Fibroblast of mammary gland (primary cell): ENCODE data around the gene RIC3.

Experiments used
- DNase-seq: peaks from one replicate; pipeline ENCODE4 v3.0.0-alpha.2; 2010; ENCODE audit warnings: low read depth
- H3K4me3 ChIP-seq: 2 replicates; pipeline ENCODE4 v1.5.1; 2011; ENCODE audit warnings: low read depth, mild to moderate bottlenecking, low read length, moderate library complexity; ENCODE audit not compliant: control insufficient read depth
- TF ChIP-seq, protein P1 (sequence below): conservative IDR thresholded peaks from 2 replicates; pipeline ENCODE4 v1.5.1; 2011; ENCODE audit warnings: low read depth, low read length, inconsistent platforms; ENCODE audit not compliant: control insufficient read depth, insufficient read depth

RIC3 gene

DNA sequence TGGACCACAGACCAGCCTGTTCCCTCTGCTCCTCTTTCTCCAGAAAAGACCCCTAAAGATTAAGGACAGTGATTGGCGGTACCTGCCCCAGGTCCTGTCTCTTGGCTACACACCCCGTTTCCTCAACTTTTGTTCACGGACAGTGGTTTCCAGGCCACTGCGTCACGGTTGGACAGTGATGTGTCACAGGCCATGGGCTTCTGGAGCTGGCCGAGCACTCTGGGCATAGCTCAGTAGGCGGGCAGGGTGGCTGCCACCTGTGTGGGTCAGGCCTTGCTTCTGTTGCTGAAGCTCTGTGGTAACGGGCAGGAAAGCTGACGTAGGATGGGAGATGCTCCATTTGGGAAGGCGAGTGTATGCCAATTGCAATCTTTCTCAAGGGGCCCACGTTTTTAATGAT, 74.2 kb downstream of the RIC3 start:
- no peak for DNase-seq
- no peak overlapping the region for H3K4me3 ChIP-seq
- TF ChIP-seq, protein P1, sequence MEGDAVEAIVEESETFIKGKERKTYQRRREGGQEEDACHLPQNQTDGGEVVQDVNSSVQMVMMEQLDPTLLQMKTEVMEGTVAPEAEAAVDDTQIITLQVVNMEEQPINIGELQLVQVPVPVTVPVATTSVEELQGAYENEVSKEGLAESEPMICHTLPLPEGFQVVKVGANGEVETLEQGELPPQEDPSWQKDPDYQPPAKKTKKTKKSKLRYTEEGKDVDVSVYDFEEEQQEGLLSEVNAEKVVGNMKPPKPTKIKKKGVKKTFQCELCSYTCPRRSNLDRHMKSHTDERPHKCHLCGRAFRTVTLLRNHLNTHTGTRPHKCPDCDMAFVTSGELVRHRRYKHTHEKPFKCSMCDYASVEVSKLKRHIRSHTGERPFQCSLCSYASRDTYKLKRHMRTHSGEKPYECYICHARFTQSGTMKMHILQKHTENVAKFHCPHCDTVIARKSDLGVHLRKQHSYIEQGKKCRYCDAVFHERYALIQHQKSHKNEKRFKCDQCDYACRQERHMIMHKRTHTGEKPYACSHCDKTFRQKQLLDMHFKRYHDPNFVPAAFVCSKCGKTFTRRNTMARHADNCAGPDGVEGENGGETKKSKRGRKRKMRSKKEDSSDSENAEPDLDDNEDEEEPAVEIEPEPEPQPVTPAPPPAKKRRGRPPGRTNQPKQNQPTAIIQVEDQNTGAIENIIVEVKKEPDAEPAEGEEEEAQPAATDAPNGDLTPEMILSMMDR: no peak

DNA sequence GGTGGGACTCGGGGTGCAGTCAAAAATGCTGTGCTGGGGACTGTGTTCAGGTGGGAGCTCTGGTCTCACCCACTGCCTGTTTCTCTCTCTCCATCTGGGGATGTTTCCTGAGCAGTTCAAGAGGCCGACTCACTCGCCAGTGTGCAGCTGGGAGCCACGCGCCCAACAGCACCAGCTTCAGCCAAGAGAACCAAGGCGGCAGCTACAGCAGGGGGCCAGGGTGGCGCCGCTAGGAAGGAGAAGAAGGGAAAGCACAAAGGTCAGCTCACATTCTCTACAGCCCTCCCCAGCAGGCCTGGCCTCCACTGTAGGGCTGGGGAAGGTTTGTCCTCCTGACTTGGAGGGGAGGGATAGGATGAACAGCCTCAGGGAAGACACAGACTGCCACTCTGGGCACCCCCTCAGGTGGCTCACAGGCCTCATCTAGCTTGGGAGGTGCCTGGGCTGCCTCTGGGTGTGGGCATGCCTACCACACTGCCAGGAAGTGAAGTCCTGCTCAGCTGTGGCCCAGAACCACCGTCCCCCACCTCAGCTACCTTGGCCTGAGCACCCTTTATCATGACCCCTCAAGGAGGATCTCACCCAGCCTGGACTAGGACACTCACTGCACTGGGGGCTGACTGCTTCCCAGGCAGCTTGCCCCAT, 74.8 kb downstream of the RIC3 start:
- TF ChIP-seq, protein P1: no peak
- no peak overlapping the region for H3K4me3 ChIP-seq
- DNase-seq: no peak

DNA sequence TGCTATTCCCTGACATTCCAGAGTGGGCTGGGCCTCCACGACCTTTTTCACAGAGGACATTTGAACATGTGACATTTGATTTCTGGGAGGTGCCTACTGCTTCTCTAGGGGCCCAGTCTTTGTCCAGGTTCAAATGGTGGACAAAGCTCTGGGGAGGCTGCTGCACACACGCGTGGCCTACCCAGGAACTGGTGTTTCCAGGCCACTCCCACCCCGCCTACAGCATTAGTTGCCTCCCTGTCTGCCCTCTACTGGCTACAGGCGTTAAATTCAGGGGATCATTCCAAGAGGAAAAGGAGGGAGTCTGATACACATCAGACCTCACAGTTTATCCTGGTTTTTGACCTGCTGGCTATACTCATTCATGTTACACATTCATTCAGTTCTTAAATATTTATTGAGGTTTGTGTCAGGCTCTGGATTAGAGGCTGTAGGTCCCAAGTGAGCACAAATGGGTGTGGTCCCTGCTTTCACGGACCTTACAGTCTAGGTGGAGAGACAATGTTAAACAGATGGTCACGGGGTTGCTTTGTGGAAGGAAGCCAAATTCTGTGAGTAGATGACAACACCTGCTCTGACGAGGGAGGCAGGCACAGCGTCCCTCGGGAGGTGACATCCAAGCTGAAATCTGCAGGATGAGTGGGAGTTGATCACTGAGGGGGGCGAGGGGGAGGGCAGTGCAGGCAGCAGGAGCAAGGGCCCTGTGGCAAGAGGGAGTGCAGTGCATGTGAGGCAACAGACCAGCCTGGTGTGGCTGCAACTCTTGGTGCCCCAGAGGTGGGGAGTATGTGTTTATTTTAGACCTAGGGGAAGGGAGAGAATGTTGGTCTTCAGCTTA, 76.0 kb downstream of the RIC3 start:
- peak; percentile 78 for DNase-seq
- TF ChIP-seq, protein P1: peak; percentile 89
- no peak overlapping the region for H3K4me3 ChIP-seq

DNA sequence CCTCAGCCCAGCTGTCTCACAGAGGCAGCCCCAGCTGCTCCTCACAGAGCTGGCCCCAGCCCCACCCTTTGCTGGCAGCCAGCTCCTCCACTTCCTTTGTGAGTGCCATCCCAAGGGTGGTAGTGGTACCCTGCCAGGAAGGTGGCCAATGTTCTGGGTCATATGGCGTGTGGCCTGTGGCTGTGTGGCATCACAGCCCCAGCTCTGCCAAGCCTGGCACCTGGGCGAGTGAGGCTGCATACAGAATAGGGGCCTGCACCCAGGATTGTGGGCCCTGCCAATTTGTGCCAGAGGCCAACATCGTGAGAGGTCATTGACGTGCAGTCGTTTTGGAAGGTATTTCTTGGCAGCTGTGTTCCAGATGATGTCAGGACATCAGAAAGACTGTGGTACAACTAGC, 77.1 kb downstream of the RIC3 start:
- TF ChIP-seq, protein P1: no peak
- no peak overlapping the region for H3K4me3 ChIP-seq
- DNase-seq: no peak

DNA sequence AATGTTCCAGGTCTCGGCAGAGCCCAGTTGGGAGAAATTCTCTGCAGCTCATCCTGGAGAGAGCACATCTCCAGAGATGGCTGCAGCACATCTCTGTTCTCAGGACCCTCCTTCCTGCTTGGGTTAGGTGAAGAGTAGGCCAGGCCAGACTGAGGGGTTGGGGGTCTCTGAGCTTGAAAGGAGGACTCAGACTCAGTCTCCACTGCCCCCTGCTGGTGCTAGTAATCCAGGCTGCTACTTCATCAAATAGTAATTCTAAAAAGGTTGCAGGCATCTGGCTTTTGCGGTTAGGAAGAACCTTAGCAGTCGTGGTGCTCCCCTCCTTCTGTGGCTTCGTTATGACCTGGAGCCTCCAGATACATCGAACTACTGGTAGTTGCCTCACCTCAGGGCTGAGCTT, 78.1 kb downstream of the RIC3 start:
- H3K4me3 ChIP-seq: no peak overlapping the region
- DNase-seq: peak; percentile 49
- TF ChIP-seq, protein P1: peak; percentile 75

DNA sequence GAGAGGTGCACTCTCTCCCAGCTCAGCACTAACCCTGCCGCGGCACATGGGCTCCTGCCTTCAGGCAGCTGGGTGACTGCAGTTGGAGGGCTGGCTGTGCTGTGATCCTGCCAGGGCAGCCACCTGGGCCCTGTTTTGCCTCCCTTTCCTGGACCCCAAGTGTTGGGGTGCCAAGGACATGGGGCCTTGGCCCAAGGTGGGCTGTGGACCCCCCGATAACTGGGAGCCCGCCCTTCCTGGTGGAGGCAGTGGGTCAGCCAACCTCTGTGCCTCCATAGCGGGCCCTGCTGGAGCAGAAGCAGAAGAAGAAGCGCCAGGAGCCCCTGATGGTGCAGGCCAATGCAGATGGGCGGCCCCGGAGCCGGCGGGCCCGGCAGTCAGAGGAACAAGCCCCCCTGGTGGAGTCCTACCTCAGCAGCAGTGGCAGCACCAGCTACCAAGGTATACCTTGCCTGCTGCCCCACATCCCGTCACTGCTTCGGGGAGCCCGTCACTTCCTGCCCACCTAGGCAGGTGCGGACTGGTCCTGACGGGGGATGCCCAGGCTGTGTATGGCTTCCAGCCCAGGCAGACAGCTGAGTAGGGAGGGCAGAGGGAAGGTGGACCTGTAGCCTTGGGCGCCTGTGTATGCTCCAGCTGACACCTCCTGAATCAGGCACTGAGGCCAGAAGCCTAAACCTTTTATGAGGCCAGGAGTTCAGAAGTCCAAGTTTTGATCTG, 78.9 kb downstream of the RIC3 start:
- DNase-seq: no peak
- TF ChIP-seq, protein P1: no peak
- no peak overlapping the region for H3K4me3 ChIP-seq
